Right lung (tissue), 5 donors: Measurements from ENCODE around the gene TPRN. TPM values are rescaled to one million over a fixed set of nuclear protein-coding genes. Genes with fewer than 3 reads are reported as not detected.

Experiments
- DNase-seq, 2 donors: peaks; one replicate each; pipeline ENCODE4 v3.0.0-alpha.2; 2013
- polyA plus RNA-seq, 5 donors: library from polyadenylated mRNA; unstranded; fragments of 120-200 nt; gene quantifications; one replicate each; pipeline versions ENCODE4 v1.2.1 to v1.2.3, GENCODE V29; 2013; ENCODE audit warnings: inconsistent platforms in 1 of 5, low replicate concordance in 1 of 5; ENCODE audit not compliant: insufficient read length in 5 of 5, insufficient read depth in 1 of 5

Gene TPRN
- polyA plus RNA-seq, 5 donors = 5.9 to 12.1 (median 7.6) TPM

DNA sequence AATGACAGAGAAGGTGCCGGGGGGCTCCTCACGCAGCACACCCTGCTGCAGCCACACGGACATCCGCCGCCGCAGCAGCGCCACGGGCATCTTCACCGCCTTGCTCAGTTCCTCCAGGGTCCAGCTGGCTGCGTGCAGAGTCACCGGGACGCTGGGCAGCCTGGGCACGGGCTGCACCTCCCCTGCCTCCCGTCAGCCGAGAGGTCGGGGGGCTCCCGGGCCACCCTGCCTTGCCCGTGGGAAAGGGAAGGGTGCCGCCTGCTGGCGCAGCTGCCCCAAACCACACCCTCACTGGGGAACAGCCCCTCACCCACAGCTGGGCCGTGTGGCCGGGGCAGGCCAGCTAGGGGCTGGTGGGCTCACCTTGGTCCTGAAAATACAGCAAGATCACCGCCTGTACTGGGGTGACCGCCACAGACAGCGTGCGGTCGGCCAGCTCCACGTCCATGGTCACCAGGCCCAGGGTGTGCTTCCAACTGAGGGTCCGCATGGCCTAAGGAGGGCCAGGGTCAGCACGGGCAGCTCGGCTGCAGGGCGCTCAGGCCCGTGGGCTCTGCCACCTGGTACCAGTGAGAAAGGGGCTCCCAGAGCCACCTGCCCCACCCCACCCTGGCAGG lies 25.1 kb downstream of the TPRN start:
- DNase-seq = no peak

DNA sequence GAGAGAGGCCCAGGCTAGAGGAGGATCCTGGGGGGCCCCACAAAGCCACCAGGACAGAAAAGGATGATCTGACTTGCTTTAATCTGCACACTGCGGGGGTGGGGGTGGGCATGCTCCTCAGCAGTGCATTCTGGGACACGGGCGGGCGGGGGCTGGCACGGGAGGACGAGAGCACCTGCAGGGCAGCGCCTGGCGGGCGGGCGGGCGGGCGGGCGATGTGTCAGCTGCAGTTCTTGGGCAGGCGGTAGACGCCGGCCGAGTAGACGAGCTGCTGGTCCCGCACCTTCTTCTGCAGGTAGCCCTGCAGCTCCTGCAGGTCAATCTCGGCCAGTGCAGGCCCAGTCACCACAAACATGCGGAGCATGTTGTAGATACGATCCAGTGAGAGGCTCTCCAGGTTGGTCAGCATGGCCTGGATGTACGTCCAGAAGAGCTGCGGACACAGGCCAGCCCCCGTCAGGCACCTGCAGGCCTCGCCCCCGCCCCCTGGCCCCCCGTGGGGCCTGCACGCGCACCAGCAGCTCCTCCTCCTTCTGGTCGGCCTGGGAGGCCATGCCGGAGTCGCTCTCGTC lies 25.7 kb downstream of the TPRN start:
- no peak for DNase-seq

DNA sequence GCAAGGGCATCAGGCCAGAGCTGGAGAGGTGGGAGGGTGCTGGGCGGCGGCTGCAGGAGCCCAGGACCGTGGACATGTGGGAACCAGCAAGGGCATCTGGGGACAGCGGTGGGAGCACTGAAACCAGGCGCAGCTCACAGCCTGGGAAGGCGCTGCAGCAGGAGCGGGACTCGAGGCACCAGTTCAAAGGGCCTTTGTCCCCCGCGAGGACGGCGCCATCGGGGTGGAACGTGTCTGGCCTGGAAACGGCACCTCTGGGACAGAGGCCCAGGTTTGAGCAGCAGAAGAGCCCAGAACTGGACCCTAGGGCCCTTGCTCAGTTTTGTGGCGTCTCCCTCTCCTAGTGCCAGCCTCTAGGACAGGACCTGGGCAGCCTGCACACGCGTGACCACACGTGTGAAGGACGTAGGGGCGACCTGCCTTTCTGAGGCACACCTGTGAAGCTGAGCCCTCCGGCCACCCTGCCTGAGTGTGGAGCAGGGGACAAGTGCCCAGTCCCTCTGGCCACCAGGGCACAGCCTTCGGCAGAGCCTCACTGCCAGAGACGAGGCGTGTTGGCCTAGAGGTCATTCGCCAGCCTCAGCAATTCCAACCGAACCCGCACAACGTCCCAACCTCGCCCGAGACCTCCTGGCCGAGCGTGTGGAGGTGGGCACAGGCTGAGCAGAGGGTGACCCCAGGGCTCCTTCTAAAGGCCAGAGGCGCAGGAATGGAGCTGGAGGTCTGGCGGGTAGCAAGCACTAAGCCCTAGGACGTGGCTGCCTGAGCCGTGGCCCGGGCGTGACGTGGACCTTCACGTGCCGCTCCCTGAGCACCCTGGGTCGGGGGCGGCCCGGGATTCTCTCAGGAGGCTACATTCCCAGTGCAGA lies 26.5 kb downstream of the TPRN start:
- no peak for DNase-seq

DNA sequence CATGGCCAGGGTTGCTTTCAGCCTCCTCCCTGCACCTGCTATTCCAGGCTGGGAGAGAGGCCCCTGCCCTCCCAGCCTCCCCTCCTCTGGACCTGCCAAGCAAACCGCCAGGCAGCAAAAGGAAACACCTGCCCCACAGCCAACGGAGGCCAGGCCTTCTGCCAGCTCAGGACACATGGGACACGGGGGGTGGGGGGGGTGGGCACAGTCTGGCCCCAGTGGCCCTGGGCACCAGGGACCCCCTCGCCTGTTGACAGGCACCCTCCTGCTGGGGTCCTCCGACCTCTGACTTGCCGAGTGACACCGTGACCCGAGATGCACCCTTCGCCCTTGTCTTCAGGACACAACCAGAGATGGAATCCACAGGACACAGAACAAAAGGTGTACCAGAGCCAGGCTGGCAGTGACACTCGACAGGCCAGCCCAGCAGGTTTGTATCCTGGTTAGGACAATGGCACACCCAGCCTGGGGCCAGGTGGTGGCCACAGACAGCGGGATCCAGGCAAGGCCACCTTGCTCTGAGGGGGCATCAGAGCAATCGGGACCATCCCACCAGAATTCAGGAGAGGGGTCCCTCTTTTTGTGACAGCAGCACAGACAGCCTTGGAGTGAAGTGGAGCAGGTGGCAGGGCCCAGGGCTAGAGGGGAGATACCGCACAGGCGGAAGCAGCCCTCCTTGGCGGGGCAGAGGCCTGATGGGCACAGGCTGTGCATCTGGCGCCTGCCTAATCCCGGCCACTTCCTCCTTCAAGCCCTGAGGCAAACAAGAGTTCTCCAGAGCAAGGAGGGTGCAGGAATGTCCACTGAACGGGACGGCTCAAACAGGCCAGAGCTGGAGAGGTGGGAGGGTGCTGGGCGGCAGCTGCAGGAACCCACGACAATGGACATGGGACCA lies 27.4 kb downstream of the TPRN start:
- no peak for DNase-seq

DNA sequence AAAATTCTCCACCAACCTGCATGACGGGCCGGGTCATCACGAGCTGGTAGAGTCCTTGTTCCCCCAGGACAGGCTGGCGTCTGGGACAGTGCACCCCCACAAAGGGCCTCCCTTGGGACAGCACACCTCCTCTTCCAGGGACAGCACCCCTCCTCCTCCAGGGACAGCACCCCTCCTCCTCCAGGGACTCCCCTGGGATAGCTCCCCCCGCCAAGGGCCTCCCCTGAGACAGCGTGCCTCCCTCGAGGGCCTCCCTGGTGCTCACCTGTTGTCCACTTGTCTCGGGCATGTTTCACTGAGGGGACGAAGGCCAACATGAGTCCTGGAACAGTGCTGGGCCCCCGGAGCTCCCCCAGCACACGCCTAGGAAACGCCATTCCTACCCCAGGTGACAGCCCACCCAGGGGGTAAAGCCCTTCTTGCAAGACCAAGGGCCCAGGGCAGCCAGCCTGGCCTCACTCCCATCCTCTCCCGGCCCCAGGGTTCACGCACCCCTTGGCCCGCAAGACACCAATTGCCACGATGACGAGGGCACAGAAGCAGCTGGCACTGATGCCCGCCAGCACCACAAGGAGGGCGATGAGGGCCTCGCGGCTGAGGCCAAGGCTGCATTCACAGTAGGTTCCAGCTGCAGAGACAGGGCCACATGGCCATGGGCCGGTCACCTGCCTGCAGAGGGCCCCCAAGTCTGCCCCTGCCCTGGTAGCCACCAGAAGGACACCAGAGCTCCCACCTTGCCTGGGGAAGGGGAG lies 29.2 kb downstream of the TPRN start:
- DNase-seq = no peak

DNA sequence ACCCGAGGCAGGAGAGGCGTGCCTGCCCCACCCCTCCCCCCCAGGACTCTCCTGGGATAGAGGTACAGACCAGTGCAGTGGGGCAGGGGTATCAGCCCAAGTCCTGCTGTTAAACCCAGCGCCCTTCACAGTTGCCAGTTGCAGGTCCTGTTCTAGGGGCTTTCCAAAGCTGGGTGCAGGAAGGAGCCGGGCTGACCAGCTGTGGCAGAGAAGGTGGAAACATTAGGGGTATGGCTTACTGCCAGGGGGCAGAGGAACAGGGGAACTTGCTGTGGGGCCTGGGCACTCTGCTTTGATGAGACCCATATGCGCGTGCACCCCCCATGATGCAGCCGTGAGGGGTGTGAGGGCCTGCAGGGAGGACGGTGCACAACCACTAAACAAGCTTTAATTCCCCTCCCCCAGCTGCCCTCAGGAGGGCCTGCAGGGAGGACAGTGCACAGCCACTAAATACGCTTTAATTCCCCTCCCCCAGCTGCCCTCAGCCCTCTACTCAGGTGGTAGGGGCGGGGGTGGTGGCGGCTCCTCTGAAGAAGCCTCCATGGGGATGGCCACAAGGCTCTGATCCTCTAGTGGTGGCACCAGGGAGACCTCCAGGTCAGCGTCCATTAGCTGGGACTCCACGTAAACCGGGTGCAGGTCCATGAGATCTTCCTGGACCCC lies 29.9 kb downstream of the TPRN start:
- DNase-seq = no peak

DNA sequence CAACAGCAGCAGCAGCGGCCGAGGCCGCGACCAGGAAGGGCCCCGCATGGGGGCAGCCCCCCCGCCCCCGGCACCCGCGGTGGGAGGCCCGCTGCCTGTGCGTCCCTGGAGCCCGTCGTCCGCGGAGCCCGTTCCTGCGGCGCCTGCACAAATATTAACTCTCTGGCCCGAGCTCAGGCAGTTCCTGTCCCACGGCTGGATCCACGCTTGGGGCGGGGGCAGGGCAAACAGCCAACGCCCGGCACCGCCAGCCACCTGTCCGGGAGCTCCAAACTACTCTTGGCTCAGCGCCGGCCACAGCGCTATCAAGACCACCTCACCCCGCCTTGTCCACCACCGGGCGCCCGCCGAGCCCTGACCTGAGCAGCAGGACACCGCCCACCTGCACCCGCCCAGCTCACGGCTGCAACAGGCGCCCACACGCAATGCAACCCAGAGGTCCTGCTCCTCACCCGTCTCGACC lies 30.6 kb downstream of the TPRN start, which contains the start of gene LRRC26:
Gene LRRC26, minus strand, starts transcription at position 156 of the 463 bp plus-strand sequence. Its CDS starts 108 bp downstream, at position 48.
- no peak for DNase-seq

DNA sequence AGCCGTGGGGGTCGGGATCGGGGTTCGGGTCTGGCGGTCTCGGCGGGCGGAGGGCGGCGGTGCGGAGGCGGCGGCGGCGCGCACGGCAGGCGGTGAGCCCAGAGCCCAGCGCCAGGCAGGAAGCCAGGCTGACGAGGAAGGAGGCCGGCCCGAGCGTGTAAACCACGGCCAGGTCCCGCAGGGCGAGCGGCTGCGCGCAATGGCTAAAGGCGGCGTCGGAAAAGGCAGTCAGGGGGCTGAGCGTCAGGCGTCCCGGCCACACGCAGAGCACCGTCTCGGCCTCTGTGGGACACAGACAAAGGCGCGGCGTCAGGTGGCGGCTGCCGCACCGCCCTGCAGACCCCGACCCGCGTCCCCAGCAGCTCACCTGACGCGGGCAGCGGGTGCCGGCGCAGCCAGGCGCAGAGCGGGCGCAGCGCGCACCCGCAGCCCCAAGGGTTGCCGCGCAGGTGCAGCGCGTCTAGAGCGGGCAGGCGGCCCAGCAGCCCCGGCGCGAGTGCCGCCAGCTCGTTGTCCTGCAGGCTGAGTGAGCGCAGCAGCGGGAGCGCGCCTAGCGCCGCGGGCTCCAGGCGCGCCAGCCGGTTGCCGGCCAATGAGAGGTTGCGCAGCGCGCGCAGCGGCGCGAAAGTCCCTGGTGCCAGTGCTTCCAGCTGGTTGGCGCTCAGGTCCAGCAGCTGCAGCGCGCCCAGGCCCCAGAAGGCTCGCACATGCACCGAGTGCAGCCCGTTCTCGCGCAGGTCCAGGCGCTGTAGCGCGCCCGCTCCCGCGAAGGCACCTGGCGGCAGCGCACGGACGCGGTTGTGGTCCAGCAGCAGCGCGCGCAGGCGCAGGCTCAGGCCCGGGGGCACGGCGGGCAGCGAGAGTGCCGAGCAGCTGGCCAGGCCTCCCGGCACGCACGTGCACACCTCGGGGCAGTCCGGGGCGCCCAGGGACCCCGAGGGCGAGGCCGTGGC lies 31.4 kb downstream of the TPRN start:
- peak; percentile 32 to 45 for DNase-seq

DNA sequence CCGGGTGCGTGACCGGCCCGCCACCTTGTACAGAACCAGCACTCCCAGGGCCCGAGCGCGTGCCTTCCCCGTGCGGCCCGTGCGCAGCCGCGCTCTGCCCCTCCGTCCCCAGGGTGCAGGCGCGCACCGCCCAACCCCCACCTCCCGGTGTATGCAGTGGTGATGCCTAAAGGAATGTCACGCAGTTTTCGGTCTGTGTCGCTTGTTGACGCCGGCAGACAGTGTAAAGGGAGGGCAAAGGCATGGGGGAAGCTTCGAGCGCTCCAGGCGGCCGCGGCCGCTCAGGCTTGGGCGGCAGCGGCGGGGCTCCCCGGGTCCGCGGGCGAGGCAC lies 32.0 kb downstream of the TPRN start:
- DNase-seq = no peak

DNA sequence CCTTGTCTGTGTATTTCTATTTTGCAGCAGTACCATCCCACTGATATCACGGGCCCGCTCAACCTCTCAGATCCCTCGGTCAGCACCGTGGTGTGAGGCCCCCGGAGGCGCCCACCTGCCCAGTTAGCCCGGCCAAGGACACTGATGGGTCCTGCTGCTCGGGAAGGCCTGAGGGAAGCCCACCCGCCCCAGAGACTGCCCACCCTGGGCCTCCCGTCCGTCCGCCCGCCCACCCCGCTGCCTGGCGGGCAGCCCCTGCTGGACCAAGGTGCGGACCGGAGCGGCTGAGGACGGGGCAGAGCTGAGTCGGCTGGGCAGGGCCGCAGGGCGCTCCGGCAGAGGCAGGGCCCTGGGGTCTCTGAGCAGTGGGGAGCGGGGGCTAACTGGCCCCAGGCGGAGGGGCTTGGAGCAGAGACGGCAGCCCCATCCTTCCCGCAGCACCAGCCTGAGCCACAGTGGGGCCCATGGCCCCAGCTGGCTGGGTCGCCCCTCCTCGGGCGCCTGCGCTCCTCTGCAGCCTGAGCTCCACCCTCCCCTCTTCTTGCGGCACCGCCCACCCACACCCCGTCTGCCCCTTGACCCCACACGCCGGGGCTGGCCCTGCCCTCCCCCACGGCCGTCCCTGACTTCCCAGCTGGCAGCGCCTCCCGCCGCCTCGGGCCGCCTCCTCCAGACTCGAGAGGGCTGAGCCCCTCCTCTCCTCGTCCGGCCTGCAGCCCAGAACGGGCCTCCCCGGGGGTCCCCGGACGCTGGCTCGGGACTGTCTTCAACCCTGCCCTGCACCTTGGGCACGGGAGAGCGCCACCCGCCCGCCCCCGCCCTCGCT lies 32.6 kb downstream of the TPRN start:
- peak in 1 of 2 donors; percentile 24 for DNase-seq

DNA sequence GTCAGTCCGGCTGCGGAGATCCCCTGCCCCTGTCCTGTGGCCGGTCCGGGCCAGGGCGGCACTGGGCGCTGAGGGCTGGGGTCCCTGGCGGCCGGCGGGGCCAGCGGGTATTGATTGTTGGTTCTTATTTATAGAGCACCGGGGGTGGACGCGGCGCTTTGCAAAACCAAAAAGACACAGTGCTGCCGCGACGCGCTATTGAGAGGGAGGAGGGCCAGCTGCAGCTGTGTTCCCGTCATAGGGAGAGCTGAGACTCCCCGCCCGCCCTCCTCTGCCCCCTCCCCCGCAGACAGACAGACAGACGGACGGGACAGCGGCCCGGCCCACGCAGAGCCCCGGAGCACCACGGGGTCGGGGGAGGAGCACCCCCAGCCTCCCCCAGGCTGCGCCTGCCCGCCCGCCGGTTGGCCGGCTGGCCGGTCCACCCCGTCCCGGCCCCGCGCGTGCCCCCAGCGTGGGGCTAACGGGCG lies 33.2 kb downstream of the TPRN start:
- no peak for DNase-seq

DNA sequence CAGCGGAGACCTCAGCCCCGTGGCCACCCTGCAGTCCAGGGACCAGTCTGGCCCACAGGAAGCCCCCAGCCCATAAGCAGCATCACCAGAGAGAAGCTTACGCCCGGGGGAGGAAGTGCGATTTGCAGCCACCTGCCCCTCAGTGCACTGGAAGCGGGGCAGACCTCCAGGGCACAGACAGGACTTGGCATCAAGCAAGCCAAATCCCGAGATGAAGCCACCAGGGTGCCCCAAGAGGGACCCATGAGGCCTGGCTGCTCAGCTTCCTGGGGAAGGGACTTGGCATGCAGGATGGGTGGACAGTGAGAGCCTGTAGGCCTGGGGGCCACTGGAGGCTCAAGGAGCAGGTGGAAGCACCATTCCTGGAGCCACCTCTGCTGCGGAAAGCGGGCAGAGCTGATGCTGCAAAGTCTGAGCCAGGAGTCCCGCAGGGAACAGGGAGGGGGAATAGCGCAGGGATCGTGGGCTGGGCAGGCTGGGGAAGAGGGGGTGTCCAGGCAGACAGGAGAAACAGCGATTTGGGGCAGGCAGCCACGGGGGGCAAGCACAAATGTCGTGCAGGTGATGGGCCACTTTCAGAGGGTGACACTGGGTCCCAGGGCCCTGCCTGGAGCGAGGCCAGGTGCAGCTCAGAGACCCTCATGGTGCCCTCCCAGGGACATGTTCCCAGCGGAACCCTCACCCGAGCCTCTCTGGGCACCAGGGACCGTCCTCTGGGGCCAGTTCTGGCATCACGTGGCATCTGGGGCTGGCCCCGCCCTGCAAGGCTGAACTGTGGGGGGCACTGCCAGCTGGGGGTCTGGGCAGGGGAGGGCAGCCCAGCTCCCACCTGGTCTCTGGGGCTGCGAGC lies 33.9 kb downstream of the TPRN start:
- DNase-seq = no peak

DNA sequence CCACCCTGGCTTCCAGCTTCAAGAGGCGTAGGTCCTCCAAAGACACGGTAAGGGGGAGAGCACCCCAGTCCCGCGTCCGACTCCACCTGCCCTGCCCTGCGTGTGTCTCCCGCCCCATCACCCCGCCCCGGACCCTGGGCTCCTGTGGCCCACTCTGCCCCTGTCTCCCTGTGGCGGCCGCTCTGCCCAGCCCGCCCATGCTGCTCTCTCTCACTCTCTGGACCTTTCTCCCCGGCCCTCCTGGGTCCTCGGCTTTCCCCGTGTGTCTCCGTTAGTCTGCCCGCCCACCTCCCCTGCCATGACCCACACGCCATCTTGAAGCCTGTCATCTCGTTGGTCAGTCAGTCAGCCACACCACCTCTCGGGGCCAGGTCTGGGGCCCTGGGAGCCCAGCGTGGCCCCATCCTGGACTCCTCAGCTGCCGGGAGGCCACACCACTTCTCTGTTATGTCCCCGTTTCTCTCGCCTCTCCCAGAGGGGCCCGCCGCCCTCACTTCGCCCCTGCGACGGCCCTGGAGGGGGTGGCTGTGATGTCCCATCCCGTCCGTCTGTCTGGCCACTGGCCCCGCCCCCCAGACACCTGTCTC lies 35.2 kb downstream of the TPRN start:
- no peak for DNase-seq

DNA sequence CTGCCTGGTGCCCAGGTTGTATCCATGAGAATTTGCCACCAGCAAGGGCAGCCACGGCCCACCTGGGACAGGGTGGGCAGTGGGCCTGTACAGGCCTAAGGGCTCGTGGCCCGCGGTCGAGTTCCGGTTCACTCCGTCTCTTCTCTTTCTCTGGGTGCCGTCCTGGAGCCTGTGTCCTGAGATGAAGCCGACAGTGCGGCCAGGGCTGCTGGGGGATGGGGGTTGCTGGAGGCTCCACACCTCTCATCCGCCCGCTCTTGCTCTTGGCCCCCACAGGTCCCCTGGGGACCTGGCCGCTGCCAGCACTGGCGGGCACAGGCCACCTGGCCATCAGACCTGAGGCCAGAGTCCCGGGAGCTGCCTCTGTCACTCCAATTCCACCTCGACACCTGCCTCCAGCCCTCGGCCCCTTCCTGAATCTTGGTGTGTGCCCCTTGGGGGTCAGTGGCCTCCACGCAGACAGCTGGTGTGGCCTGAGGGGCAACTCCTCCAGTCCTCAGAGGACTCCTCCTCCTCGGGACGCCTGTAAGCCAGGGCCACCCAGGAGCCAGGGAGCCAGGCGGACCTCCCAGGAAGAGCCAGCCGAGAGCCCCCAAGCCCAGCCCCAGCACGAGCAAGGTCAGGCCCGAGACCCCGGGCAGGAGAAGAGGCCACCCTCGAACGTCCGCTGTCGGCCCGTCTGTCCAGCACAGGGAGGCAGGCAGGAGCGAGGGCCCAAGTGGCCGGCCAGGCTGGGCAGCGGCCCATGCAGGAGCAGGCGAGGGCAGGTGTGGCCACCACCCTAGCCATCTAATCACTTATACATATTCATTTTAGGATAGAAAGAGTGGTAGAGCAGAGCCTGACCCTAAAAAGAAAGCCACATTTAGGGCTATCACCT lies 35.9 kb downstream of the TPRN start:
- no peak for DNase-seq

DNA sequence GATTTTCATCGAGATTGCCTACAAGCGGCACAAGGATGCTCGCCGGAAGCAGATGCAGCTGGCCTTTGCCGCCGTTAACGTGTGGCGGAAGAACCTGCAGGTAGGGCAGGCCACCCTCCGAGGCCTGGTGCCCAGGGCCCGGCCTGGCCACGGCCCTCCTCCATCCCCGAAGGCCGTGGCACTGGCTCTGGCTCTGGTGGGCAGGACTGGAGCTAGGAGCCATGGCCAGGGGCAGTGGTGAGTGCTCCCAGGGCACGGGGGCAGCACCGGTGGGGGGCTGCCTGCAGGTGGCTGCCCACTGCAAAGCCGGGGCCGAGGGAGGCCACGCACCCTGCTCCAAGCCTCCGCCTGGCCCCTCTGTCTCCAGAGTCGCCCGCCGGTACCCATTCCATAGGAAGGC lies 36.7 kb downstream of the TPRN start:
- no peak for DNase-seq

DNA sequence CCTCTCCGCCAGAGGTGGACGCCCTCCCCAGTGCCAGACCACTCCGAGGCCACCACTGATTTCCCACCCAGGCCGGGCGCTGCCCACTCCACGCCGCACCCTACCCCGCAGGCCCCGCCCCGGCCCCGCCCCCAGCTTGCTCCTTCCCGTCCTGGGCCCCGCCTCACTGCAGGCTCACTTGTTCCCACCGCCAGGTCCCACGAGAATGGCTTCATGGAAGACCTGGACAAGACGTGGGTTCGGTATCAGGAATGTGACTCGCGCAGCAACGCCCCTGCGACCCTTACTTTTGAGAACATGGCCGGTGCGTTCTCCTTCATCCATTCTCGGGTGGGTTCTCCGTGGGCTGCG lies 37.2 kb downstream of the TPRN start:
- no peak for DNase-seq
